CD4-positive, alpha-beta T cell treated with Interleukin-2 at 100 ng/mL for 4 hours (primary cell): ENCODE results near the gene BTD.
"Not testable (repeated sequence)": the region's sequence is repeated elsewhere in the genome, so short reads cannot be mapped to it uniquely, and the experiment has no call there.

Source experiments
- DNase-seq: peaks from one replicate; pipeline ENCODE4 v3.0.0-alpha.2; 2020; ENCODE audit warnings: low spot score

Gene BTD

DNA sequence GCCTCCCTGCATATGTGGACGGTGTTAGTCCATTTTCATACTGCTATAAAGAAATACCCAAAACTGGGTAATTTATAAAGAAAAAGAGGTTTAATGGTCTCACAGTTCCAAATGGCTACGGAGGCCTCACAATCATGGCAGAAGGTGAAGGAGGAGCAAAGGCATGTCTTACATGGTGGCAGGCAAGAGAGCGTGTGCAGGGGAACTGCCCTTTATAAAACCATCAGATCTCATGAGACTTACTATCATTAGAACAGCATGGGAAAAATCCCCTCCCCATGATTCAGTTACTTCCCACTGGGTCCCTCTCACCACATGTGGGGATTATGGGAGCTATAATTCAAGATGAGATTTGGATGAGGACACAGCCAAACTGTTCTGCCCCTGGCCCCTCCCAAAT is 1.3 kb downstream of the BTD start:
- not testable (repeated sequence) for DNase-seq

DNA sequence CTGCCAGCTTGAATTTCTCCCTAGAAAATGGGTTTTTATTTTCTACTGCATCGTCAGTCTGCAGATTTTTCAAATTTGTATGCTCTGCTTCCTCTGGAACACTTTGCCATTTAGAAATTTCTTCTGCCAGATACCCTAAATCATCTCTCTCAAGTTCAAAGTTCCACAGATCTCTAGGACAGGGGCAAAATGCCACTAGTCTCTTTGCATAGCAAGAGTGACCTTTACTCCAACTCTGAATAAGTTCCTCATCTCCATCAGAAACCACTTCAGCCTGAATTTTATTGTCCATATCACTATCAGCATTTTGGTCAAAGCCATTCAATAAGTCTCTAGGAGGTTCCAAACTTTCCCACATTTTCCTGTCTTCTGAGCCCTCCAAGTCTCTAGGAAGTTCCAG is 3.0 kb downstream of the BTD start:
- DNase-seq: not testable (repeated sequence)

DNA sequence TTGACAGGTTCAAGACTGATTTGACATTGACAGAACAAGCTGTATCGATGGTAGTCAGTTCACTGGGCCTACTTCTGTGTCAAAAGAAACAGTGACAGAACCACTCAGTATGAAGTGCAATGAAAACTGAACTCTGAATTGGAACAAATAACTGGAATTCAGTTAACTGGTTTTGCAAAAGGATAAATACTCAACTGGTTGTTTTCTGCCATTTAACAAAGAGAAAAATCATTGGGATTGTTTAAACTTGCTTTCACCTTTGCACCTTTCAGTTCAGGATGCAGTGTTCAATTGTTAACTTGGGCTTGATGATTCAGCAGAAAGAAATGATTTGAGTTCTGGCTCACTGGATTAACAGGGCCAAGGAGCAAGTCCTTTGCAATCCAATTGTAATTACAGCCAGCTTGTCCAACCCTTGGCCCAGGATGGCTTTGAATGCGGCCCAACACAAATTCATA is 4.9 kb downstream of the BTD start:
- DNase-seq: no peak

DNA sequence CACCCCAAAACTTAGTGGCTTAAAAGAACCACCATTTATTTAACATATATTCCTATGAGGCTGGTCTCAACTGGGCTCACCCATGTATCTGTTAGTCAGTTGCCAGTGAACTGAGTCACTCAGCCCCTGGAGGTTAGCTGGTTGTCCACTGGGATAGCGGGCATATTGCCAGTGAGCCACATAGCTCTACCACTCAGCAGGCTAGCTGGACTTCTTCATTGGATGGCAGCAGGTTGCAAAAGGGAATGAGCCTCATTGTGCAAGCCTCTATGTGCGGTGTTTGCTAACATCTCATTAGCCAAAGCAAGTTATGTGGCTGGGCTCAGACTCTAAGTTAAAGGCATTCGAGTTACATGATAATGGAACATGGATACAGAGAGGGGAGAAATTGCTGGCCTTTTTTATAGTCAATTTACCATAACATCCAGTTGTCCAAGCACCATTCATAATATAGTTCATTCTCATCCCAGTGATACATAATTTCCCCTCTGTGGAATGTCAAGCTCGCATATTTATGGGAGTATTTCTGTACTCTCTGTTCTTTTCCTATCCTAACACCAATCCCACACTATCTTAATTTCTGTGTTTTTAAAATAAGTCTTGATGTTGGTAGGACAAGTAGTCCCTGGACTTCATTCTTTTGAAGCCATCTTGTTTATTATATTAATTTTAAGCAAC is 8.7 kb downstream of the BTD start:
- DNase-seq: no peak

DNA sequence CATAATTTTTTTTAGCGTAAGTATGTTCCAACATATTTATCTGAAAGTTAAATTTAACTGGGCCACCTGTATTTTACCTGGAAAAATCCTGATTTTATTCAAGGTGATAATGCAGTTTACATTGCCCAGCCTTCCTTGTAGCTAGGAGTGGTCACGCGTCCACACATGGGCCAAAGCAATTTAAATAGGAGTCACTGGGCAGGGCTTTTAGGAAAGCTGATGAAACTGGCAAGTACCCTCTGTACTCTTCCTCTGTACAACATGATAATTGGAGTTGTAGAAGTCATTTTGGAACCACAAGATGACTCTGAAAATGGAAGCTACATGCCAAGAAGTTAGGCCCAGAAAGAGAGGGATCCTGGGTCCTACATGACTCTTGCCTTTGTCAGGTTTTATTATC is 9.5 kb downstream of the BTD start:
- no peak for DNase-seq

DNA sequence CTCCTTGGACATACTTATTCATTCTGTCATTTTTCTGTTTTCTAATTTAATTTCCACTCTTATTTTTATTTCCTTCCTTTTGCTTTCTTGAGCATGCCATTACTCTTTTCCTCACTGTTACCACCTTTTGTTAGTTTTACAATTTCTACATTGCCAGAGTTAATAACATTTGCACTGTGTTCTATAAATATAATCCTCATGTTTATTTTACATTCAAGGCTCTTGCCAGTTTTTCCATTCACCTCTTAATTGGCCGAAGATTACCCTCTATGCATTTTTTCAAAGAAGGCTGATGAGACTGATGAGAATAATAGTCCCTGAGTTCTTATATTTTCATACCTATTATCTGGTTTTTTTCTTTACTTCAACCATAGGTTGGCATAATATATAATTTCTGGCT is 10.5 kb downstream of the BTD start:
- no peak for DNase-seq

DNA sequence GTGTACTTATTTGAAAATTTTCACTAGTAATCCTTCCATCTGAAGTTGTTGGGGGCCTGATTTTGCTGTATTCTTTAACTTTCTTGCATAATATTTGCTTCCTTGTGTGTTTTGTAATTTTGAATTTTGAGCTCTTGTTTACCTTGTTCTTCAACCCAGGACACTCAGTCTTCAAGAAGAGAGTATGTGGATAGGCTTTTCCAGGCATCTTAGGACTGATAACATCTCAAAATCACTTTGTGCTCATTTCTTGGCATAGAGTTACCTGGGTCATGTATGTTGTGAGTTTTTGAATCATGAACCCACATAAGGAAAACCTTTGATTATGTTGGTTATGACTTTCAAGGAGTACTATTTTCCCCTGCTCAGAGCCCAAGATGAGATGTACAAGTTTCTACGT is 13.4 kb downstream of the BTD start:
- DNase-seq: no peak

DNA sequence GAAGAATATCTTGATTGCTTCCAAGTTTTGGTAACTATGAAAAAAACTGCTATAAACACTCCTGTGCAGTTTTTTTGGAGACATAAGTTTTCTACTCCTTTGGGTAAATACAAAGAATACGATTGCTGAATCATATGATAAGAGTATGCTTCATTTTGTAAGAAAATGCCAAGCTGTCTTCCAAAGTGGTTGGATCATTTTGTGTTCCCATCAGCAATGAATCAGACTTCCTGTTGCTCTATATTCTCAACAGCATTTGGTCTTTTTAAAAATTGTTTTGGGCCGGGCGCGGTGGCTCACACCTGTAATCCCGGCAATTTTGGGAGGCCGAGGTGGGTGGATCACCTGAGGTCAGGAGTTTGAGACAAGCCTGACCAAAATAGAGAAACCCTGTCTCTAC is 14.5 kb downstream of the BTD start:
- no peak for DNase-seq

DNA sequence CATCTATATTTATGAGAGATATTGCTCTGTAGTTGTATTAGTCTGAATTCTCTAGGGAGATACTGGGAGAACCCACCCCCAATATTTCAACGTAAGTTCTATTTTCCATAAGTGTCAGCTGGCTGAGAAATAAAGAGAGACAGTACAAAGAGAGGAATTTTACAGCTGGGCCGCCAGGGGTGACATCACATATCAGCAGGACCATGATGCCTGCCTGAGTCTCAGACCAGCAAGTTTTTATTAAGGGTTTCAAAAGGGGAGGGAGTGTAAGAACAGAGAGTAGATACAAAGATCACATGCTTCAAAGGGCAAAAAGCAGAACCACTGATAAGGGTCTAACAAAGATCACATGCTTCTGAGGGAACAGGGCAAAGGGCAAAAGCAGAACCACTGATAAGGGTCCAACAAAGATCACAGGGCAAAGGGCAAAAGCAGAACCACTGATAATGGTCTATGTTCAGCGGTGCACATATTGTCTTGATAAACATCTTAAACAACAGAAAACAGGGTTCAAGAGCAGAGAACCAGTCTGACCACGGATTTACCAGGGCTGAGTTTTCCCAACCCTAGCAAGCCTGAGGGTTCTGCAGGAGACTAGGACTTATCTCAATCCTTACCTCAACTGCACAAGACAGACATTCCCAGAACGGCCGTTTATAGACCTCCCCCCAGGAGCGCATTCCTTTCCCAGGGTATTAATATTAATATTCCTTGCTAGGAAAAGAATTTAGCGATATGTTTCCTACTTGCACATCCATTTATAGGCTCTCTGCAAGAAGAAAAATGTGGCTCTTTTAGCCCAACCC is 18.3 kb downstream of the BTD start:
- not testable (repeated sequence) for DNase-seq

DNA sequence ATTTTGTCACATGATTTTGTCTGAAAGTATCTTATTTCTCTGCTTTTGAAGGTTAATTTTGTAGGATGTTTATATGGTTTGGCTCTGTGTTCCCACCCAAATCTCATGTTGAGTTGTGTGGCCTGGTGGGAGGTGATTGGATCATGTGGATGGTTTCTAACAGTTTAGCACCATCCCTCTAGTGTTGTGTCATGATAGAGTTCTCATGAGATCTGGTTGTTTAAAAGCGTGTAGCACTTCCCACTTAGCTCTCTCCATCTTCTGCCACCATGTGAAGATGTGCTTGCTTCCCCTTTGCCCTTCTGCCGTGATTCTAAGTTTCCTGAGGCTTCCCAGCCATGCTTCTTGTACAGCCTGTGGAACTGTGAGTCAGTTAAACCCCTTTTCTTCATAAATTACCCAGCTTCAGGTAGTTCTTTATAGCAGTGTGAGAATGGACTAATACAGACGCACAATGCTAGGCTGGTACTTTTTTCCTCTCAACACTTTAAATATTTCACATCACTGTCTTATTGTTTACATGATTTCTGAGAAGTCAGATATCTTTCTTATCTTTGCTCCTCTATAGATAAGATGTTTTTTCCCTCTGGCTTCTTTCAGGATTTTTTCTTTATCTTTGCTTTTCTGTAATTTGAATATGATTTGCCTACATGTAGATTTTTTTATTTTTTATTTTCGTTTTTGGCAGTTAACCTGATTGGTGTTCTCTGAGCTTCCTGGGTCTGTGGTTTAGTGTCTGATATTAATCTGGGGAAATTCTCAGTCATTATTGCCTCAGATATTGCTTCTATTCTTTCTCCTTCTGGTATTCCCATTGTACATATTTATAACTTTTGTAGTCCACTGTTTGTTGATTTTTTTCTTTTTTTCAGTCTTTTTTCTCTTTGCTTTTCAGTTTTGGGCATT is 22.2 kb downstream of the BTD start:
- peak; percentile 40 for DNase-seq

DNA sequence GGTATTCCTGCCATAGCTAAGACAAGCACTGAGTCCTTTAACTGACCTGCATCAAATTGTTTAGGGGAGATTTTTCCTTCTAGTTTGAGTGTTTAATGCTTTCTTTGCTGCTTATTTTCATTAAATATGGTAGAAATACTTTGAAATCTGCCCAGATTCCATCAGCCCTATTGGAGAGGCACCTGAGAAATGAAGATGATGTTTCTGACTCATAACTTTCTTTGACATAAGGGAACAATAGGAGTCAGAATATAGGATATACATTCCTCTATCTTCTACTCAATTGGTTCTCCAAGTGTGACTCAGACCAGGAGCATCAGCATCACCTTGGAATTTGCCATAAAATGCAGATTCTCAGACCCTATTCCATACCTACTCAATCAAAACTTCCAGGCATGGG is 27.4 kb downstream of the BTD start:
- no peak for DNase-seq

DNA sequence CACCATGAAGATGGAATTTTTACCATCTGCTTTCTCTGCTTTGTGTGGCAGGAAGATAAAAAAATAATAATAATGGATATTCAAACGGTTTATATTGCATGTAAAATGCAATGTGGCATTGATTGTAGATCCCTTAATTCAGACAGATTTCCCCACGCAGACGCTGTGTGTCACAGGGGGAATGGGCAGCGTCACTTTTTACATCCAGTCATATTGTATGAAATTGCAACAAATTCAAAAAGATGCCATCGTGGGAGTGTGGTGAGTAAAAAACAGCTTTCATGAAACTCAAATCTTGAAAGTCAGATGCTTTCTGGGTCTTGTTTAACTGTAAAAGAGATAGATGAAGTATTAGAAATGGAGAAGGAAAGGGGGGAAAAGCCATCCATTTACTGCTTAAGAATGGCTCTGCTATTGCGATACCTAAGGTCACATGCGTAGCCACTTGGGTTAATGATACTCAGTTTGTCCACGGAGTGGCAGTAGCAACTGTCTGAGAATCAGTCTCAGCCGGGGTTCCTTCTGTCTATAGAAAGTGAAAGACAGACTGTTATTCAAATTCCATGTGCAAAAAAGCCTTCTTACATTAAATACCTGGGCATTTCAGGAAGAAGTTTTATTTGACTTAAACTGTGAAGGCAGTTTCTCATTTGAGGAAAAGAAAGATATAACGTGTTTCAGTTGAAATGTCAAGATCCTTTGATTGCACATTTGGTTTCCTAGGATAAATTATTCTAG is 28.5 kb downstream of the BTD start:
- DNase-seq: peak; percentile 84

DNA sequence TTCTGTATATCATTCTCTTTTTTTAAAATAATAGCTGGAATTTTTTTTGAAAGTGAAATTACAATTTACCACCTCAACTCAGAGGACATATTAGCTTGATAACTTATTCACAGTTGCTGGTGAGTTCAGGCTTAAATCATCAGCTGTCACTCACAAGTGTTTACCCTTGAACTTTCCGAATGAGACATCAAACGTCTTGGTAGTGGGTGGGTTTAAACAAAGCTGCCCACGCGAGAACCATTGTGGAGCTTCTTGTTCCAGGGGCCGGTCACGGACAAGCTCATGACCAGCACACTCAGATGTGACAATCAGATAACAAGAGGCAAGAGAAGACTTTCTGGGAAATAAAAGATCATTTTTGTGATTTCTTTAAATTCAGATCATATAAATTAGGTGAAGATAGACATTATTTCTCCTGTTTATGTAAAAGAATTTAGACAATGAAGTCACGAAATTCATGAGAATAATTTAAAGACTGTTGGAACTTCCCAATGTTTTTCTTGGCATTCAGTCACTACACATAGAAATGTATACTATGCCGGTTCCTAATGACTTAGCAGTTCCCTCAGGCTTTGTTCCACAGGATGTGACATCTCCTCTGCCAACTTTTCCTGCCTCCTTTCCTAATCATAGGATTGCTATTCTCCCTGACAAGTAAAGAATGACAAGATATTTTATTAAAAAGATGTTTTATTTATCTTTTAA is 29.3 kb downstream of the BTD start:
- DNase-seq: peak; percentile 13

DNA sequence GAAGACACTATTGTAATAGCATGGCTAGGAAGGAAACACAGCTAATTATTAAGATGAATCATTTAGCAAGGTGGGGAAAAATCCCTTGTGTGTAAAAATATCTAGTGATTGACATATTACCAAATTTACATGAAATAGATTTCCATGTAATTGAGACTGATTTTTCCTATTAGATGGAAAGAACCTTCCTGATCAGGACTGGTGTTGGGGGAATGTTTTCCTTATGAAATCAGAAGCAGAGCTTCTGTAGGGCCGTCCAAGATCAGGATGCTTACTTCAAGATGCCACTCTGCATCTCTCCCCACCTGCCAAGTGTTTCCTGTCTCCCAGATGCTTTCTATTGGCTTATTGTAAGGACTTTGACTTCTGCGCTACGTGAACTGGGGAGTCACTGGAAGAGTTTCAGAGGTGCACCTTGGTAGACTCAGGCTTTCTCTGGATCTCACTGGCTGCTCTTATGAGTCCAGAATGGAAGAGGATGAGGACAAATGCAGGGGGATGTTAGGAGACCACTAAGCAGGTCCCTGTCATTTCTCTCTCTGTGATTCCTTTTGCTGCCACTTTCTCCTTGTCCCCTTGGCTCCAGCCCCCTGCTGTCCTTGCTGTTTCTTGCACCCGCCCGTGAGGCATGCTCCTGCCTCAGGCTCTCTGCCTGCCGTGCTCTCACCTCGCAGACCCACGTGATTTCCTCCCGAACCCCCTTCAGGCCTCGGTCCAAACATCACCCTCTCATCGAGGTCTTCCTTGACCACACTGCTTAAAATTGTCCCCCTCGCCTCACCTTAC is 30.1 kb downstream of the BTD start:
- no peak for DNase-seq

DNA sequence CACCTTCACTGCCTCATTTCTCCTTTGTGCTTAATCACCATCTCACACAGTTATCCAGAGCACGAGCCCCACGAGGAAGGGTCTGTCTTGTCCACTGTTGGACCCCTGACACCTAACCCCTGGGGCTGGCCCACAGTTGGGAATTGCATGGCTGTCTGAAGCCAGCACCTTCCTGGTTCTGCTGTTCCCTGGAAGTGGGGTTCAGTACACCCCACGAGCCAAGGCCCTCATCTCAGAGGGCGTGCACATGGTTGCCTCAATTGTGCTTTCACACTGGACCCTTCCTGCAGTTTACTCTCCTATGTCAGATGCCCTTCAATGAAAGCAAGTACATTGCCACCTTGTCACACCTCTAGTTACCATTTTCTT is 30.7 kb downstream of the BTD start:
- no peak for DNase-seq

DNA sequence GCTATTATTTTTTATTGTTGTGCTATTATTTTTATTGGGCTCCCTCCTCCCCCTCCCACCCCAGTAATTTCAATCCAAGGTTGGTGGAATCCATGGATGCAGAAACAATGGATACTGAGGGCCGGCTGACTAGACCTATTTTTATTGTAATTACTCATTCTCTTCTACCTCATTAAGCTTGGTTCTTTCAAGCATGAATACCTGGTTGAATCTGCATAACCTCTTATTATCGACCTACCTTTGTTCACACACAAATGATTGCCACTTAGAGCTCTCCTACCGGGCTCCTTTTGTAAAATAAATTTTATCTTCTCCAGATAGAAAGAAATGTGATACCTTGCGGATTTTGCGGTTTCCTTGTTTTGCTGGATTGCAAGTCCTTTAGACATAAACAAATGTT is 31.6 kb downstream of the BTD start:
- DNase-seq: no peak

DNA sequence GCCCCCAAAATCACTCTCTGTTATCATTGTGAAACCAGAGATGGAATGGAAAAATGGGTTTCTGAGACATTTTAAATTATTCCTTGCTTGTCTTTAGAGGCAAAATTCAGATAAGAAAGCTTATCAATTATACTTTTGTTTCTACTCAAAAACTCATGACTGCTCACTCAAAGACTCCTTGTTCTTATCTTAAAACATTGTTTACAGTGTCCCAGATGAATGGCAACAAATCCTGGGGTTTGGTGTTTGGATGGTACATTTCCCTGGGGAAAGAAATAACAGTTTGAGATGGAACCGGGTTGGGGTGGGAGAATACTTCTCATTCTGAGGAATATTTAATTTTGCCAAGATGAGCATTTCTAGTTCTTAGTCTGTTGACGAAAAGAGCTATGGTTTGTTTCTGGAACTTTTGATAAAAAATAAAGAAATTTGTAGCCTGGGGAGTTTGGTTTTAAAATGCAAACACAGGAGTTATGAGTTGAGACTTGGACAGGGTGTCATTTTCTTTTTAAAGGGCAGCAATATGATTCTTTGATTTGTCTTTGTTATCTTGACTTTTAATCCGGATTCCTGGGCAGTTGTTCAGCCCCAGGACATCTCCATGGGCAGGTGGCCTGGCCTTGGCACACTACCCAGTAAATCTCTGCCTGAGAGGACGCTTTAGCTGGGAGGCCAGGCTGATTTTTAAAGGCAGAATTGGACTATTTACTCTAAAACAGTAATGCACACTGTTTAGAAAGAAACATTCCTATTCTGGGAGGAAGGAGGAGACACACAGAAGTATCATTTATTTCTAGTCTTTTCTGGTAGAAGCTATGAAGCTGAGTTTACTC is 32.4 kb downstream of the BTD start:
- DNase-seq: no peak

DNA sequence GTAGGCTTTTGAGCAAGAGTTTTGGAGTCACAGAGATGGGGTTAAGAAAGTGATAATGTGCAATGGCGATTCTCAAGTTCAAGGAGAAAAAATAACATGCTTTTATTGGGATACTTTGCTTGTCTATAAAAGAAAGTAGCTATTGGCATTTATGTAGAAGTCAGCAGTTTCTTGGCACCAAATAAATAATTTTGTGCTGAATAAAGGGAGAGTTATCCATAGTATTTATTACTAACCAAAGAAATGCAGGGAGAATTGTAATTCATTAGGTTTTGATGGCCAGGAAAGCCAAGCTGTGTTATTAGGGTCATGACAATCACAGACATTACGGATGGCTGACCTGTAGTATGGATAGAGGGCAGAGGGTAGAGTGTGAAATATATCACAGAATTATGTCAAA is 33.1 kb downstream of the BTD start:
- DNase-seq: no peak

DNA sequence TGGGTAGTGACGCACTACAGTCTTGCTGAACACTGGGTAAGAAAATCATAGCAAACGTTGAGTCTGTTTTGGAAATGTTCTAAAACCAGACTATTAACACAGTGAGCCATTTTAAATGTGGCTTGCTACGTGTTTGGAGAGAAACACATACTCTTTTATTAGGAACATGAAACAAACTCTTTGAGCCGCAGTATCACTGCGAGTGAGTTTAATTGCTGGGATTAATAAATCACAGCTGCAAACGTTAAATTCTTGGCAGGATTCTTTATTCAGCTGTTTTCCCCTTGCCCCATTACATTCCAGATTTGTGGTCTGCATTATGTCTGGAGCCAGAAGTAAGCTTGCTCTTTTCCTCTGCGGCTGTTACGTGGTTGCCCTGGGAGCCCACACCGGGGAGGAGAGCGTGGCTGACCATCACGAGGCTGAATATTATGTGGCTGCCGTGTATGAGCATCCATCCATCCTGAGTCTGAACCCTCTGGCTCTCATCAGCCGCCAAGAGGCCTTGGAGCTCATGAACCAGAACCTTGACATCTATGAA is 33.6 kb downstream of the BTD start:
- no peak for DNase-seq
